Endothelial cell of umbilical vein (primary cell): ENCODE data around the gene KIF3B. TPM values are rescaled to one million over a fixed set of nuclear protein-coding genes. Genes with fewer than 3 reads are reported as not detected.

ENCODE experiments used
- microRNA counts: library from miRNA; unstranded; fragments of <30 nt; microRNA quantifications from one replicate; lab custom pipeline; 2016
- polyA plus RNA-seq, 4 experiments: library from polyadenylated mRNA; depleted of rRNA in 3 of 4; stranded (reverse) in 3 of 4; unstranded in 1 of 4; fragments of >200 nt; gene quantifications; 2 replicates each; pipeline versions ENCODE4 v1.2.1 to v1.2.3, GENCODE V29; 2011 to 2012; ENCODE audit warnings: missing spikeins in 1 of 4
- total RNA-seq: library from RNA; stranded (reverse); gene quantifications from 2 replicates; pipeline ENCODE4 v1.2.3, GENCODE V29; 2021

Gene KIF3B
- total and polyA plus RNA-seq, 2 donors (not counting 3 experiments of a cell fraction or from before 2014, with no cell fraction given), result 14.5 to 25.1 TPM

MicroRNAs encoded within 50 kb of the gene (microRNA counts, 767-probe panel; counts per million panel counts)
- microRNA hsa-miR-1825 (lab: Ali Mortazavi, UCI), result 723 counts per million, percentile 96 among the panel's probes with 10 or more counts

Other genes with a start within 250 kb of the KIF3B start
- not detected in 2 replicates for gene HCK, start 225.4 kb upstream of the KIF3B start, total RNA-seq
- not detected in 2 replicates for gene HCK, start 225.4 kb upstream of the KIF3B start, polyA plus RNA-seq
- 46.4 and 48.2 TPM in 2 replicates for gene TM9SF4, start 167.9 kb upstream of the KIF3B start, total RNA-seq
- 61.9 and 67.3 TPM in 2 replicates for gene TM9SF4, start 167.9 kb upstream of the KIF3B start, polyA plus RNA-seq
- 14.6 and 15.2 TPM in 2 replicates for gene PLAGL2, start 69.9 kb upstream of the KIF3B start, total RNA-seq
- 7.0 and 8.2 TPM in 2 replicates for gene PLAGL2, start 69.9 kb upstream of the KIF3B start, polyA plus RNA-seq
- gene POFUT1, start 69.8 kb upstream of the KIF3B start, total RNA-seq, result 48.1 and 51.4 TPM in 2 replicates
- gene POFUT1, start 69.8 kb upstream of the KIF3B start, polyA plus RNA-seq, result 29.0 and 30.9 TPM in 2 replicates
- 98.9 and 101 TPM in 2 replicates for gene ASXL1, start 80.7 kb downstream of the KIF3B start, total RNA-seq
- 37.3 and 45.4 TPM in 2 replicates for gene ASXL1, start 80.7 kb downstream of the KIF3B start, polyA plus RNA-seq